ENCODE data around the gene IMMT. TPM values are rescaled to one million over a fixed set of nuclear protein-coding genes. Genes with fewer than 3 reads are reported as not detected.

IMMT gene
- polyA plus RNA-seq, 10 donors, result 58.6 to 84.7 (median 72.5) TPM

Other genes starting within 250 kb of the IMMT start
- 10 to 100 TPM; 14.0 to 20.1 (median 17.9) TPM for gene POLR1A, start 89.6 kb downstream of the IMMT start, polyA plus RNA-seq (ENCODE audit: insufficient read length in 10 of 10)
- 10 to 100 TPM; 49.7 to 98.7 (median 73.3) TPM for gene PTCD3, start 89.2 kb downstream of the IMMT start, polyA plus RNA-seq (ENCODE audit: insufficient read length in 10 of 10)
- 10 to 100 TPM; 31.4 to 41.0 (median 33.6) TPM for gene MRPL35, start 4.0 kb upstream of the IMMT start, polyA plus RNA-seq (ENCODE audit: insufficient read length in 10 of 10)
- gene REEP1, start 142.2 kb upstream of the IMMT start, polyA plus RNA-seq (ENCODE audit: insufficient read length in 10 of 10), result 10 to 100 TPM; 38.8 to 84.8 (median 46.1) TPM
- 10 to 100 TPM; 43.4 to 79.5 (median 55.3) TPM for gene KDM3A, start 245.9 kb upstream of the IMMT start, polyA plus RNA-seq (ENCODE audit: insufficient read length in 10 of 10)